ENCODE results near the gene DDX54.
A peak's percentile ranks its signal among the peaks of the same experiment; 100 is the strongest.

GRCh38 chr12:113174461-113175384 is 10.6 kb downstream of the DDX54 start:
- TF ChIP-seq CTCF (conservative IDR thresholded peaks at IDR 0.05 in 1 of 2, IDR thresholded peaks at IDR 0.05 in 1 of 2; ENCODE audit: extremely low read depth in 1 of 2, insufficient read depth in 1 of 2, low read depth in 1 of 2, low read length in 2 of 2) (peak; percentile 97 to 98), EZH2 (IDR thresholded peaks at IDR 0.05; ENCODE audit: borderline replicate concordance, low read length) (no peak)
